GM18508 (cell line): ENCODE data around the gene MAML2.

Experiments used
- ATAC-seq: cut with Tn5 transposase; IDR thresholded peaks from one replicate; pipeline ENCODE4 v1.9.1; 2021; ENCODE audit warnings: moderate number of reproducible peaks; ENCODE audit not compliant: insufficient read depth, unreplicated experiment

Gene MAML2

GRCh38 chr11:96339706-96340554 lies 3.1 kb downstream of the MAML2 start:
- ATAC-seq, result no peak

DNA sequence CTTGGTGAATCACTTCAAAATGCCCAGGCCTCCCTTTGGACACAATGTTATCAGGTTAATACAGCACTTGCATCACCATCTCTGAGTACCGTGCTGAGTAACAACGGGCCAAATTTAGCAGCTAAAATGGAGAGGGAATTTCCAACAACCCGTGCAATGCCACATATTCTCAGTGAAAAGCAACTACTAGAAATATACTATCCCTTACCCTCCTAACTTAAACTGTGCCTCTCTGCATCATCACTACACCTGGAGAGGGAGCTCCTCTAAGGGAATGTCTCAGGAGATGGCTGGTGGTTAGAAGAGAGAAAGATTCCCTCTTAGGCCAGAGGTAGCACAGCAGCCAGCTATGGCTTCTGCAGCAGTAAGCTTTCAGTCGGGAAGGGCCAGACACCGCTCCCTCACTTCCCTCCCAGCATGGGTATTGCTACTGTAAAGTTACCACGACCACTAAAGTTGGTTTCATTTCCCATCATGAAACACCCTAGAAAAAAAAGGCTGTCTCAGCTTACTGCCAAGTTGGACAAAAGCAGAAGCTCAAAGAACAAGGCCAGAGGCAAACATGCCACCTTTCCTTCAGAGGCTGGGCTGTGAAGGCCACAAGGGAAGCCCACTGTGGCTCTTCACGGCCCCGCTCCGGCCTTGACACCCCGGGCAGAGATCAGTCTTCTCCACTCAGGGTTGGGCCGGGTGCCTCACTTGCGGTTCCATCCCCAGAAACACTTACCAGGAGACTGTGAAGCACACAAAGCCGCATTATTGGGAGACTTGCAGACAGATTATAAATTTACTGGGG lies 3.9 kb downstream of the MAML2 start:
- ATAC-seq, result peak; percentile 39

DNA sequence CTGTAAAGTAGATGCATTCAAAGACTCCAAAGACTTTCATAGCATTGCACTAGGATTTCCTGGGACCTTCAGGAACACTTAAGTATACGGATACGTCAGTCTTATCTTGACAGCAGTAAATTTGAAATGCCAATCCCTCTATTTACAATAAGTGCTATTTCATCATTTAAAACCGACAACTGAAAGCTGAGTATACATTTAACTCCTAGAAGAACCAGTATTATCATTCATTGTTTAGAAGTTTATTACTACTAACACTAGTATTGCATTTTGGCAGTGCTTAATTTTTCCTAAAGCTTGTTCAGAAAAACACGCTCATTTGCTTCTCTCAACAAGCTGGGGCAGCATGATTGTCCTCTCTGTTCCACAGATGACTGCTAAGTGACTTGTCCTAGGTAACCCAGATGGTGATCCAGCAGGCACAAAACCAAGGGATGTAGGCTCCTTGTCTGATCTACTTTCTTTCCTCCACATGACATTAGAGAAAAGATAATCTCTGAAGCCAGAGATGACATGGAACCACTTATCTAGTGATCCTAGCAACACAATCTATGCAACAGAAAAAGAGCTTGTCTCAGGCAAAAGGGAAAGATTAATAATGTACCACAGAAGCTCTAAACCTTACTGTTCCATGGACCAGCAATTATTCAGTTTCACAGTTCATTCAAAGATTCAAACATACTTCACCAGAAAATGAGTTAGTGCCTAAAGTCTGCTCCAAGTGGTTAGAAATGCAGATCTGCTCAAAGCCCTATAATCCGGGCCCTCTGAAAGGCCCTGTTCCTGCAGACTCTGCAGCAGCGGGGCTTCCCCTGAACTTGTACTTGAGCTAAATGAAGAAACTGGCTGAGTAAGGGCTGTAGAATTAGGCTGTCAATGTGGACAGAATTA lies 5.2 kb downstream of the MAML2 start:
- ATAC-seq, result peak; percentile 20

DNA sequence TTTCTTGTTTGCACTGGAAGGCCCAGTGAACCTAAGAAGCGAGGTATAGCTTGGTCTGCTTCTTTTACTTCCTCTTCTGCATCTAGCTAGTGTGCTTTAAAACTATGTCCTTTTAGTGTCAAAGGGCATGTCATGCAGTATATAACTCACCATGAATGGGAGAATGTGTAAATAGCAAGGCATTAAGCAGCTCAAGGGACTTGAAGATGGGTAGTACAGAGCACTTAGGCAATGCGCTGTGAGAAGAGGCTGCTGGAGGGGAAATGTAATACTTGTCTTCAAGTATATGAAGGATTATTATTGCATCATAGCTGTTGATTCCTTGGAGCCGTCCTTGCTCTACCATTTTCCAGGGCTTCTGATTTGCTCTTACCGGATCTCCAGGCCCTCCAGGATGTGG lies 7.6 kb downstream of the MAML2 start:
- no peak for ATAC-seq

GRCh38 chr11:96334219-96334618 lies 8.8 kb downstream of the MAML2 start:
- ATAC-seq, result no peak

DNA sequence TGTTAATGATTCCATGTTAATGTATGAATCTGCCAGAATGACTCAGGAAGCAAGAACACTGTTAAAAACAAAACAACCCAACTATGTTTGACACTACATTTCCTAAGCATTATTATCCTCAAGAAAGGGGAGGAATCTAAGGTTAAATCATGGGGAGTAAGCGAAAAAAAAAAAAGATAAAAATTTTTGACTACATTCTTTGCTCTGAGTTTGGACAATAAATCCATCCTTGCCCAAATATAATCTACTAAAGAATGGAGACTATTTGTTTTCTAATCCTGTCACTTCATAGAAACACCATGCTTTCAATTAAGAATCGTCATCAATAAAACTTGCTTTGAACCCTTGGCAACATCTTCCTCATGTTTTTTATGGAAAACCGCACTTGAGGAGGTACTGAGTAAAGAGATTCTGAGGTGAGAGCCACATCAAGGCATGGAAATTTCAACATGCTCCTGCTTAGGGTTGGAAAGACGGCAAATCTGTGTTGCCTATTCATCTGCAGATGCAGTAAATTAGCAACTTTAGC lies 9.7 kb downstream of the MAML2 start:
- no peak for ATAC-seq

DNA sequence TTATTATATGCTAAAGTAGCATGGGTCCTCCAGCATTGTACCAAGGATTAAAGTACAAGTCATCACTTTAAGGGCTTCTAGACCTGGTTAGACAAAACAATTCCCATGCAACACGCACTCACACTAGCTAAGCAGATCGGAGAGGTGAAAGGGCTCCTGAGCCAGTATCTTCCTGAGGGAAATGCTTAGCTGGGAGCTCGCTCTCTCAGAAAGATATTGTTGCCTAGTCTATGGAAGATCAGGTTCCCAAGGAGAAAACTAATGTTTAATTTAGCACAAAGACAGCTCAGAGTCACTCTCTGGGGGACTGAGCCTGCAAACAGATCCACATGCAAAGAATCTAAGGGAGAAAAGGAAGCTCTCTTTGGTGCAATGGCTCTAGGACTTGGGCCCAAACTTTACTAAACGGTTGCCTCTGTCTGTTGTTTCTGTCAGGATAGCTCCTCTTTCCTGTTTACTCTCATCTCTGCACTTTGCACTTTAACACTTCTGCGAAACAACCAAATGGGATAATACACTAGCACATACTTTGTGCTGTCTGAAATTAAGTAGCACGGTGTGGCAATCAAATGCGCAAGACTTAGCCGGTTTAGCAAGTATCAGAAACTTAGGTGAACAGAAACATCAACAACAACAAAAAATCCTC lies 10.7 kb downstream of the MAML2 start:
- no peak for ATAC-seq

DNA sequence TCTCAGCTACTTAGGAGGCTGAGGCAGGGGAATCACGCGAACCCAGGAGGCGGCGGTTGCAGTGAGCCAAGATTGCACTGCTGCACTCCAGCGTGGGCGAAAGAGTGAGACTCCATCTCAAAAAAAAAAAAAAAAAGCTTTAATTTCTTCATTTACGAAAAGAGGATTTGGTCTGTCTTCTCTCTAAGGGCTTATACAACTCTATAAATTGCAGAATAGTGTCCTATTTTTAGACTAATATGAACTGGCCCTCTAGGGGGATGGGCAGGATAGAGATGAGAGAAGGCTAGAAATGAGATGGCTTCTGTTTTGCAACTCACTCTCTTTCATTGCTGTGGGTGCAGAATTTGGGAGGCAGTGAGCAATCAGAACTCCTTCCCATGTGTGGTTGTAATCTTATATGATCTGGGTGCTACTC lies 11.3 kb downstream of the MAML2 start:
- ATAC-seq, result no peak

- no peak for ATAC-seq
Measured at GRCh38 chr11:96330511-96330859, 12.5 kb downstream of the MAML2 start.

DNA sequence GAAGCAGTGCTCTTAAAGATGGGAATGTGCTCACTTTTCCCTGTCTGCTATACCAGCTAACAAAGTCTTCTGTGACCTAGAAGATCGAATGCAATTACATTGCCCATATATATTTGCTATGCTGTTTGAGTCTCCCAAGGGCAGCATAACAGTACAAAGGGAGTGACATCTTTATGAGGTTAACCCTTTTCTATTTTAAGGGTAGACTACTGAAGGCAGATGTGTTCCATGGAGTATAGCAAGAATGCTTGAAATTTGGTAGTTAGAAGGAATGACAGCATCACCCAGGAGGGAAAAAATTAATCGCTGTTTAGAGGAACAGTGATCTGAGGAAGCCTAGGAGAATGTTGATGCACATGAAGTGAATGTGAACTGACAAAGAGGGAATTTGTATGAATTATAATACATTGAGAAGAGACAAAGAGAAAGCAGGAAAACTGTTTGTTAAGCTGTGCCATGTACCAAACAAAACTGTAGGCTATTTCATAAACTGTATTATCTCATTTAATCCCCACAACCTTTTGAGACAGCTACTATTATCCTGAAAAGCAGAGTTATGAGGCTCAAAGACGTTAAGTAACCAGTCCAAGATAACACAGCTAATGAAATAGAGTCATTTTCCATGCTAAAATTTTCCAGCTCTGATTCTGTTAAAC lies 13.0 kb downstream of the MAML2 start:
- ATAC-seq, result no peak

- no peak for ATAC-seq
Measured at GRCh38 chr11:96329419-96329818, 13.6 kb downstream of the MAML2 start.

- no peak for ATAC-seq
Measured at GRCh38 chr11:96328395-96329010, 14.5 kb downstream of the MAML2 start.

GRCh38 chr11:96326959-96327358 lies 16.0 kb downstream of the MAML2 start:
- no peak for ATAC-seq

GRCh38 chr11:96324912-96325311 lies 18.1 kb downstream of the MAML2 start:
- ATAC-seq, result no peak

- ATAC-seq, result no peak
Measured at GRCh38 chr11:96323642-96323985, 19.4 kb downstream of the MAML2 start.

DNA sequence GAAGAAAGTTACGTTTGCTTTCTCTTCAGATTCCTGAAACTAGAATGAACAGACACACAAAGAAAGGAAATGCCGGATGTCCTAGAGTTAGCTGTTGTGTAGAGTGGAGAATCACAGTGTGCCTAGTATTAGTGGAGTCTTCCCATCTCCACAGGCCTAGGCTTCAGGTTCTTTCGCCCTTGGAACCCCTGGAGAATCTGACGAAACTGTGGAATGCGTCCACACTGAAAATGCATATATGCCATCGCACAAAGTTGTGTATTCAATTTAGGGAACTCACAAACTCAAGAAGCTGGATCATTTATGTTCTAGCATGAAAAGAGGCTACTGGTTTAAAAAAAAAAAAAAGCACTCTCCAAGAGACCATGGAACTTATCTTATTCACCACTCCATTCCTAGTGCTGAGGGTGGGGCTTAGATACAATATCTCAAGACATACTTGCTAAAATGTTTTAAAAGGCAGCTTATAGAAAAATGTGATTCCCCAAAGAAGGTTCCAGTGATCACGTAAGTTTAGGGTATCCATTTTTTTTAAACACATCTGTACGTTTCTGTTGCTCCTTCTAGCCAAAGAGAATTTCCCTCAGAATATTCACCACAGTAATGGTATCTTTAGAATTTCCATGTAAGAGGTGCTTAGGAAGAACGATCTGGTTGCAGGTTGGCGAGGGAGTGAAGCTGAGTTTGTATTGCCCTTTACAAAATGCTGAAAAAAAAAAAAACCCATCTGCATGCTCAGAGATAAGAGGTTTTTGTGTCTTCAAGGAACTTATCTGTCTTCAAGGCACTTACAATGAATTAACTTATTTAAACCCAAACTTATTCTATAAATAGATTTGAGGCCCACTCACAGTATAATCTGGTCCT lies 20.0 kb downstream of the MAML2 start:
- ATAC-seq, result no peak

DNA sequence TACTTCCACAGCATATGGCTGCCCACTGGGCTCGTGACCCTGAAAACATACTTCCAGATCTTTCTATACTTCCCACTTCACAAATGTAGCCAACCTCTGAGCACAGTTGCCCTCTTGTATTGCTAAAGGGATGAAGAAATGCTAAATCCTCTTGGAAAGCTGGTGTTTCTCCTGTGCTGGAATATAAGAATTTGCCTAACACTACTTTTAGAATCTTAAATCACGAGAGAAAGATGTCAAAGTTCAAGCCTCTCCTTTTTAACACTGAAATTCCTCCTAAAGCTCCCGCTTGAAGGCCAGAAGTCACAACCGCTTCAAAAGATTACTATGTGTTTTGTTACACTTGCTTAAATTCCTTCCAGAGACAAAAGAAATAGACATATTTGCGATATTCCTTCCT lies 21.9 kb downstream of the MAML2 start:
- no peak for ATAC-seq
